Testis (tissue), 2 donors: ENCODE measurements around the gene IFITM10.
"Not testable (repeated sequence)": the region's sequence is repeated elsewhere in the genome, so short reads cannot be mapped to it uniquely, and the experiment has no call there.

Experiments used
- POLR2A ChIP-seq: fragments of 450-650 bp; IDR thresholded peaks from one replicate; pipeline ENCODE4 v1.6.1; 2017; ENCODE audit warnings: antibody characterized with exemption, mild to moderate bottlenecking, moderate library complexity
- TF ChIP-seq, protein P1 (sequence below), 3 experiments: fragments of 450-650 bp in 2 of 3; fragments of 200-600 bp in 1 of 3; sonication (generic) in 1 of 3; IDR thresholded peaks; one replicate each; pipeline ENCODE4 v1.5.1; 2016 to 2019; ENCODE audit warnings: antibody characterized with exemption in 3 of 3, mild to moderate bottlenecking in 2 of 3, moderate library complexity in 1 of 3

GRCh38 chr11:1769304-1769936 lies 19.0 kb upstream of the IFITM10 start:
- TF ChIP-seq, protein P1, sequence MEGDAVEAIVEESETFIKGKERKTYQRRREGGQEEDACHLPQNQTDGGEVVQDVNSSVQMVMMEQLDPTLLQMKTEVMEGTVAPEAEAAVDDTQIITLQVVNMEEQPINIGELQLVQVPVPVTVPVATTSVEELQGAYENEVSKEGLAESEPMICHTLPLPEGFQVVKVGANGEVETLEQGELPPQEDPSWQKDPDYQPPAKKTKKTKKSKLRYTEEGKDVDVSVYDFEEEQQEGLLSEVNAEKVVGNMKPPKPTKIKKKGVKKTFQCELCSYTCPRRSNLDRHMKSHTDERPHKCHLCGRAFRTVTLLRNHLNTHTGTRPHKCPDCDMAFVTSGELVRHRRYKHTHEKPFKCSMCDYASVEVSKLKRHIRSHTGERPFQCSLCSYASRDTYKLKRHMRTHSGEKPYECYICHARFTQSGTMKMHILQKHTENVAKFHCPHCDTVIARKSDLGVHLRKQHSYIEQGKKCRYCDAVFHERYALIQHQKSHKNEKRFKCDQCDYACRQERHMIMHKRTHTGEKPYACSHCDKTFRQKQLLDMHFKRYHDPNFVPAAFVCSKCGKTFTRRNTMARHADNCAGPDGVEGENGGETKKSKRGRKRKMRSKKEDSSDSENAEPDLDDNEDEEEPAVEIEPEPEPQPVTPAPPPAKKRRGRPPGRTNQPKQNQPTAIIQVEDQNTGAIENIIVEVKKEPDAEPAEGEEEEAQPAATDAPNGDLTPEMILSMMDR (IDR thresholded peaks at IDR 0.05): not testable (repeated sequence)
- not testable (repeated sequence) for TF ChIP-seq POLR2A
